KOPT-K1 (cell line): ENCODE results near the gene TRMO.
"Not testable (repeated sequence)": the region's sequence is repeated elsewhere in the genome, so short reads cannot be mapped to it uniquely, and the experiment has no call there.

ENCODE experiments used
- H3K27ac ChIP-seq: fragments of 200-600 bp; sonication (generic); 2 replicates; pipeline ENCODE4 v1.5.1; 2016; ENCODE audit warnings: antibody characterized with exemption, mild to moderate bottlenecking, low read depth, low read length; ENCODE audit not compliant: poor library complexity, severe bottlenecking
- H3K36me3 ChIP-seq: fragments of 200-600 bp; sonication (generic); 2 replicates; pipeline ENCODE4 v1.5.1; 2017; ENCODE audit warnings: antibody characterized with exemption, mild to moderate bottlenecking, low read length, moderate library complexity; ENCODE audit not compliant: insufficient read depth
- H3K9me3 ChIP-seq: fragments of 200-600 bp; sonication (generic); 2 replicates; pipeline ENCODE4 v1.5.1; 2017; ENCODE audit warnings: antibody characterized with exemption, low read length, mild to moderate bottlenecking; ENCODE audit not compliant: insufficient read depth, poor library complexity, severe bottlenecking

TRMO gene

DNA sequence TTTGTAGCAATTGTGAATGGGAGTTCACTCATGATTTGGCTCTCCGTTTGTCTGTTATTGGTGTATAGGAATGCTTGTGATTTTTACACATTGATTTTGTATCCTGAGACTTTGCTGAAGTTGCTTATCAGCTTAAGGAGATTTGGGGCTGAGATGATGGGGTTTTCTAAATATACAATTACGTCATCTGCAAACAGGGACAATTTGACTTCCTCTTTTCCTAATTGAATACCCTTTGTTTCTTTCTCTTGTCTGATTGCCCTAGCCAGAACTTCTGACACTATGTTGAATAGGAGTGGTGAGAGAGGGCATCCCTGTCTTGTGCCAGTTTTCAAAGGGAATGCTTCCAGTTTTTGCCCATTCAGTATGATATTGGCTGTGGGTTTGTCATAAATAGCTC lies 24.8 kb upstream of the TRMO start:
- H3K36me3 ChIP-seq, H3K9me3 ChIP-seq, H3K27ac ChIP-seq: not testable (repeated sequence)

- H3K9me3 ChIP-seq, H3K36me3 ChIP-seq, H3K27ac ChIP-seq: not testable (repeated sequence)
These were observed 23.2 kb upstream of the TRMO start for GRCh38 chr9:97945470-97945869.

GRCh38 chr9:97944612-97945011 lies 22.3 kb upstream of the TRMO start:
- no peaks in the 10 kb centered on the region for H3K9me3 ChIP-seq
- no peak overlapping the region for H3K27ac ChIP-seq

DNA sequence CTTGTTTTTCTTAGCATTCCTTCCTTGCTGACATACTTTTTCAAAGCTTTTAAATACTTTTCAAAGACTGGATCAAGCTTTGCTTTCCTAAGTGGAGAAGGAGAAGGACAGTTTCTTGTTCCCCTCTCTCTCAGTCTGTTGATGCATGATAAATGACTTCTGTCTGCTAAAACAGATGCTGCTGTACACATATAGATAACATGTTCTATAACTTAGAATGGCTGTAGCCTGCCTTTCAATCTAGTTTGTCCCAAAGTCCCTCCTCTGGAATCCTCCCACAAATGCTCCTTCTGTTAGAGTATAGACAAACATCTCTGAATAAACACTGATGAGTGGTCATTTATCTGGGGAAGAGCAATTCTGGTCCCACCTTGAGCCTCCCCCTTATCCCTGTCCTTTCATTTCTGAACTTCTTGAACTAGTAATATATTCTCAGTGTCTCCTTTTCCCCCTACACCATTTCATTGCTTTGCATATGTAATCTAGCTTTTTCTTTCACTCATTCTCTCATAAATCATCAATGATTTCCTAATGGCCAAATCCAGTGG lies 21.1 kb upstream of the TRMO start:
- Histone ChIP-seq H3K27ac (no peak overlapping the region), H3K36me3 (no peaks in the 10 kb centered on the region), H3K9me3 (no peaks in the 10 kb centered on the region)

More at GRCh38 chr9:97944612-97945011, 22.3 kb upstream of the TRMO start:
- H3K36me3 ChIP-seq: no peaks in the 10 kb centered on the region

DNA sequence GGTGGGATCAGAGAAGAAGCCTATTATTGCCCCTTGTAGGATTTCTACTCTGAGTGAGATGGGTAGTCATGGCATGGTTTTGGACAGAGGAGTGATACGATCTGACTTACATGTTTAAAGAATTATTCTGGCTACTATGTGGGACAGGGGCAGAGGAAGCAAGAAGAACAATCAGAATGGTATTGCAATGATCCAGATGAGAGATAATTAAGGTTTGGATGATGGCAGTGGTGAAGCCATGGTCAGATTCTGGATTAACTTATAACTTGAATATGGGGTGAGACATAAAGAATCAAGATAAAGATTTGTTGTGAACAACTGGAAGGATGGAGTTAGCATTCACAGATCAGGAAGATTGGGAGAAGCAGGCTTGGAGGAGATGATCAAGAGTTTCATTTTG lies 19.0 kb upstream of the TRMO start:
- Histone ChIP-seq H3K9me3 (no peaks in the 10 kb centered on the region), H3K27ac (no peak overlapping the region), H3K36me3 (no peaks in the 10 kb centered on the region)

DNA sequence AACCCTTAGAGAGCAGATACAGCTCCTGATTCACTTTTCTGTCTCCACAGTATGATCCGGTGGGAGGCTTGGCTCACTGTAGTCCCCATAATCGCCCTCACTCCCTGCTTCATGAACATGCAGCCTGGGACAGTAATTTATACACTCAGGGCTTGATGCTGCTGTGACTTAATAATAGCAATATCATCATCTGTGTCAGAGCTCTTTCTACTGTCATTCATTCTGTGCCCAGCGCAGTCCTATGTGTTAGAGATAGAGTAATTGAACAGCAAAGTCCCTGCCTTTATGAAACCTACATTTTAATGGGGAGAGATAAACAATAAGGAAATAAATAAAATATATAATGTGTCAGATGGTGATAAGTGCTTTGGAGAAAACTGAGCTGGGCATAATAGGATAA lies 18.4 kb upstream of the TRMO start:
- no peak overlapping the region for H3K27ac ChIP-seq
- no peaks in the 10 kb centered on the region for H3K36me3 ChIP-seq
- H3K9me3 ChIP-seq: no peaks in the 10 kb centered on the region

- Histone ChIP-seq H3K9me3 (no peaks in the 10 kb centered on the region), H3K27ac (no peak overlapping the region), H3K36me3 (no peaks in the 10 kb centered on the region)
These were observed 17.9 kb upstream of the TRMO start for GRCh38 chr9:97940233-97940632.

DNA sequence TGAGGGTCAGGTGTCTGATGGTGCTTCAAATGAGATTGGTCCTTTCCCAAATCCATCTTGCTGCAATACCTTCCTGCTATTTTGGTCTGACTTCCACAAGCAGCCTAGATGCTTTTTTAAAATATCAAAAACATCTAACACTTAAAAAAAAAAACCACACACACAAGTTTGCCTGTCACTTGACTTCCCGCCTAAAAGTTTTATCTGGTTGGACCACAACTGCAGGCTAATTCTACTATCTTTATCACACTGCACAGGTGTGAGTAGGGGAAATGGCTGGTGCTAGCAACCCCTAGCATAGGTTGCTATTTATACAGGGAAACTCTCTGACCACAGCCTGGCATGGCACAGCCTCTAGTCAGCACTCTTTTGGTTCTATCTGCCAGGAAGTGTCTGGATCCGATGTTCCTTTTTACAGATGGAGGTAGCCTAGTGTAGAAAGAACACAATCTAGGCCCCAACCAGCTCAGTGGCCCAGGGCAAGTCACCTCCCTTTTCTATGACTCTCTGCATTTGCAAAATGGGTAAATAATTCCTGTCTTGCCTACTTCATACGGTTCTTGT lies 15.9 kb upstream of the TRMO start, which contains the start of gene HEMGN:
HEMGN (minus strand) TSS at position 92 of the 564 bp plus-strand sequence; CDS start at position 56, 36 bp downstream.
- Histone ChIP-seq H3K36me3 (no peaks in the 10 kb centered on the region), H3K27ac (peak within 1 kb of the TSS; percentile 72), H3K9me3 (no peaks in the 10 kb centered on the region)

DNA sequence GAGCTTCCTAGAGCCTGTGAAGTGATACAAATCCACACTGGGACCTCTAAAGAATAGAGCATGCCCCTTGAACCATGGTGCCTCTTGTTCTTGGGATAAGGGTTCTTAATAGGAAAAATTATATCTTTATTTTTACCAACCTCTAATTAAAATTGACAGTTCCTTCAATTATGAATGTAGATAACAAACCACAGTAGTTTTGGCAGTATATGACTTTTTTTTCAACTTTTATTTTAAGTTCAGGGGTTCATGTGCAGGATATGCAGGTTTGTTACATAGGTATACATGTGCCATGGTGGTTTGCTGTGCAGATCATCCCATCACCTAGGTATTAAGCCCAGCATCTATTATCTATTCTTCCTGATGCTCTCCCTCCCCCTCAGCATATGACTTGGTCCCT lies 14.7 kb upstream of the TRMO start:
- Histone ChIP-seq H3K9me3 (no peaks in the 10 kb centered on the region), H3K36me3 (no peaks in the 10 kb centered on the region), H3K27ac (peak overlapping the region; percentile 72)

DNA sequence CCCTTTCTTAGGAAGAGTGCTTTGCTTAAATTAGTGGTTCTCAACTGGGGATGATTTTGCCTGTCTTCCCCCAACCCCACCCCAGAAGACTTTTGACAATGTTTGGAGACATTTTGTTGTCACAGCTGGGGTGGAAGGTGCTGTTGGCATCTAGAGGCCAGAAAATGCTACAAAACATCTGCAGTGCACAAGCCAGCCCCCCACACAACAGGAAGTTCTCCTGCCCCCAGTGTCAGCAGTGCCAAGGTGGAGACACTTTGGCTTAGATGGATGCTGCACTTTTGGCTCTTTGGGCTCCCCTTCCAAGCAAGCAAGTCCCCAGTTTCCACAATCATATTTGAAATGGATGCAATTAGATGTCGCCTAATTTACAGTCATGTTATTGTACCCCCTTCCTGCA lies 13.0 kb upstream of the TRMO start:
- Histone ChIP-seq H3K36me3 (no peaks in the 10 kb centered on the region), H3K27ac (peak overlapping the region; percentile 57), H3K9me3 (no peaks in the 10 kb centered on the region)

DNA sequence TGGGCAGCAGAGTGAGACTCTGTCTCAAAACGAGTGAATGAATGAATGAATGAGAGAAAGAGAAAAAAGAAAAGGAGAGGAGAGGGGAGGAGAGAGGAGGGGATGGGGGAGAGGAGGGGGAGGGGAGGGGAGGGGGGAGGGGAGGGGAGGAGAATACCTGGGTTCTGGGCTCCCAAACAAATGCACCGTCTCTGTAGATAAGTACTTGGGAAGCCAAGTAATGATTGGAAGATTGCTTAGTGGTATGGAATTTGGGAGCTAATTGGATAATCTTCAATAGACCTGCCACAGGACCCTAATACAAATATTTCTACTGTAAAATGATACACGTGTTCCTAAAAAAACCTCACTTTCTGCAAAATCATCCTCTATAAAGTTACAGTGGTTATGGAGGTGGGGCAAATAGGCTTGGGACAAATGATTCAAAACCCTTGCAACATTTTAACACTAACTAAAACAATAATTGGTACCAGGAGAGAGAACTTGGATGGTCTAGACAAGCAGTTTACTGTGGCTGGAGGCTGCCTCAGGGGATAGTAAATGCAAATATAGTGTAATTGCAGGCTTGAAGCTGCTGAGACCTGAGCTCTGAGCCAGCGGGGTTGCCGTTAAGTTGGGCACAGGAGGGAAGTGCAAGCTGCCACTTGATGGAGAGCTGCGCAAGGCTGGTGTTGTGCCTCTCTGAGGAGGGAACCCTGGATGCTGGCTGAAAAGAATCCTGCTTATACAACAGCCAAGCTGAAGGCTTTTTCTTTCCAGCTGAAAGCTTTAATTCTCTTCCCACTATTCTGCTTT lies 12.2 kb upstream of the TRMO start:
- H3K27ac ChIP-seq: peak overlapping the region; percentile 57
- H3K9me3 ChIP-seq: no peaks in the 10 kb centered on the region
- H3K36me3 ChIP-seq: no peaks in the 10 kb centered on the region

- Histone ChIP-seq H3K9me3 (no peaks in the 10 kb centered on the region), H3K36me3 (no peaks in the 10 kb centered on the region), H3K27ac (no peak overlapping the region)
These were observed 11.1 kb upstream of the TRMO start for GRCh38 chr9:97933297-97933998.

- H3K9me3 ChIP-seq: no peaks in the 10 kb centered on the region
- H3K36me3 ChIP-seq: no peaks in the 10 kb centered on the region
- H3K27ac ChIP-seq: peak overlapping the region; percentile 67
These were observed 8.7 kb upstream of the TRMO start for GRCh38 chr9:97930972-97931371.

DNA sequence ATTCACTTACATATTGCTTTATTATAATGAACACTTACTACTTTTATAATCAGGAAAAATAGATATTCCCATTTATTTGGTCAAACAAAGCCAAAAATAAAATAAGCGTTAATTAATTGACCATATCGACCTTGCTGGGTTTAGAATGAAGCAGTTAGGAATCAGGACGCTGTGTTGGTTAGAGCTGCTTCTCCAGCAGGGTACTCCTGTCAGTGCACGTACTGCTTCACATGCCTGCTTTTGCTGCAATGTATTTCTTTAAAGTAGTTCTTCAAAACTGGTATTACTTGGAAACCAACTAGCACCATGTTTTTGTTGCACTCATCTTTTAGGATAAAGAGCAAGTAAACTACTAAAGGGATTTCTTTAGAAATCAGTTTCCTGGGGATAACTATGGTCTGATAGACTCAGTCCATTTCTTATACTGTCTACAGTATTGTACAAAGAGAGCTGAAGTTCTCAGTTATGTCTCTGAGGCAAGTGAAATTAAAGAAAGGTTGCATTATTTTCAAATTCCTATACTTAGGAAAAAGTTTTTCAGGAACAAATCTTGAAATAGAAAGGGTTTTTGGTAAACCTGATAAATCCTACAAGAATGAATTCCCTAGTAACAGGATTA lies 6.8 kb upstream of the TRMO start:
- H3K9me3 ChIP-seq: no peaks in the 10 kb centered on the region
- no peaks in the 10 kb centered on the region for H3K36me3 ChIP-seq
- no peak overlapping the region for H3K27ac ChIP-seq
